SJCRH30 (cell line): ENCODE results near the gene LMBR1L. TPM values are rescaled to one million over a fixed set of nuclear protein-coding genes. Genes with fewer than 3 reads are reported as not detected.
"Not testable (repeated sequence)": the region's sequence is repeated elsewhere in the genome, so short reads cannot be mapped to it uniquely, and the experiment has no call there.

ENCODE experiments used
- DNase-seq, 2 experiments: peaks; one replicate each; pipeline ENCODE4 v3.0.0-alpha.2; 2015 to 2020
- H3K27ac ChIP-seq: fragments of 250-450 bp; sonication (Bioruptor Pico); 2 replicates; pipeline ENCODE4 v1.5.1; 2020; ENCODE audit warnings: mild to moderate bottlenecking, moderate library complexity
- H3K27me3 ChIP-seq: fragments of 250-450 bp; sonication (Bioruptor Pico); 2 replicates; pipeline ENCODE4 v1.5.1; 2020; ENCODE audit warnings: mild to moderate bottlenecking, moderate library complexity
- H3K36me3 ChIP-seq: fragments of 250-450 bp; sonication (Bioruptor Pico); 2 replicates; pipeline ENCODE4 v1.5.1; 2020; ENCODE audit warnings: mild to moderate bottlenecking, moderate library complexity
- H3K4me1 ChIP-seq: fragments of 250-450 bp; sonication (Bioruptor Pico); 2 replicates; pipeline ENCODE4 v1.5.1; 2020; ENCODE audit warnings: mild to moderate bottlenecking, moderate library complexity
- H3K4me3 ChIP-seq: fragments of 250-450 bp; sonication (Bioruptor Pico); 2 replicates; pipeline ENCODE4 v1.5.1; 2020; ENCODE audit warnings: mild to moderate bottlenecking, moderate library complexity
- H3K9me3 ChIP-seq: fragments of 250-450 bp; sonication (Bioruptor Pico); replicated peaks from 2 replicates; pipeline ENCODE4 v1.5.1; 2020; ENCODE audit warnings: mild to moderate bottlenecking, moderate library complexity
- total RNA-seq: library from RNA; depleted of rRNA; stranded (reverse); fragments of >200 nt; shearing (Covaris generic); gene quantifications from 2 replicates; pipeline ENCODE4 v1.2.3, GENCODE V29; 2014

LMBR1L gene
- total RNA-seq, 1 experiment from 2014 or later, result 28.9 TPM

DNA sequence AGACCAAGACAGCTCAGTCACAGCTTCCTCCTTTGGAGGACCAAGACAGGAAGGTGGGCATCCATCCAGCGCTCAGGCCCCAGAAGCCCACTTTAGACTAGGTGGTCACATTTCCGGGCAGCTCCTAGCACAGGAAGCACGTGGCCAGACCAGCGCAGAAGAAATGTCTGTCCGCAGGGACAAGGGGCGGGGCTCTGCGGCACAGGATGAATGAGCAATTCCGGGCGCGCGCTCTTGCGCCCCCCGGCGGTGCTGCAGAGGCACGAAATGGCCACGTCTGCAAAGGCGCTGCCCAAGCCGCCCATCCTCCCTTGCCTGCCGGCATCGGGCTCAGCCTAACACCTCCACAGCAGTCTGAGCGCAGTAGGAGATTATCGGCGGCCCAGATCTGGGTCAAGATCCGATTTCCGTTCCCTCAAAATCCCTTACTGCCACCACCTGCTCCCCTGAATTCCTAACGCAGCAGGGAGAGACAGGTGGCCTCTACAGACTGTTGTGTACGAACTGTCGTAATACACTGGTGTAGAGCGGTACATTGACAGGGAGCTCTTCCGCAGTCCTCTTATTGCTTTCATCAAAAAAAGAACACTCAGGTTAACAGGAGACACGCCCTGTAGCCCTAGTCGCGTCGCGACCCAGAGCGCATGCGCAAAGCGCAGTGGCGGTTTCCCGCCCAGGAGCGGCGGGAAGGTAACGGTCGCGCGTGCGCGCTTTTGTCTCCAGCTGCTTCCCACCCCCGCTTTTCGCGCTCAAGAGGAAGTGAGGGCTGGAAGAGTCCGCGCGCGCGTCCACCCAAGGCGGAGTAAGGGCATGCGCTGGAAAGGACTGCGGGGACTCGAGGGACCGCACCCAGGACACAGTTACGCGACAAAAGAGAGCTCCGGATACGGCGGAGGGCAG lies 19.8 kb upstream of the LMBR1L start:
- Histone ChIP-seq H3K36me3 (peaks cover 38% of the 10 kb centered on the region), H3K4me3 (peak overlapping the region; percentile 94), H3K27ac (peak overlapping the region; percentile 97), H3K9me3 (no peaks in the 10 kb centered on the region), H3K4me1 (peaks cover 12% of the 10 kb centered on the region; the same call in 1 of the 2 replicates), H3K27me3 (no peaks in the 10 kb centered on the region)
- peak; percentile 96 to 97 for DNase-seq

DNA sequence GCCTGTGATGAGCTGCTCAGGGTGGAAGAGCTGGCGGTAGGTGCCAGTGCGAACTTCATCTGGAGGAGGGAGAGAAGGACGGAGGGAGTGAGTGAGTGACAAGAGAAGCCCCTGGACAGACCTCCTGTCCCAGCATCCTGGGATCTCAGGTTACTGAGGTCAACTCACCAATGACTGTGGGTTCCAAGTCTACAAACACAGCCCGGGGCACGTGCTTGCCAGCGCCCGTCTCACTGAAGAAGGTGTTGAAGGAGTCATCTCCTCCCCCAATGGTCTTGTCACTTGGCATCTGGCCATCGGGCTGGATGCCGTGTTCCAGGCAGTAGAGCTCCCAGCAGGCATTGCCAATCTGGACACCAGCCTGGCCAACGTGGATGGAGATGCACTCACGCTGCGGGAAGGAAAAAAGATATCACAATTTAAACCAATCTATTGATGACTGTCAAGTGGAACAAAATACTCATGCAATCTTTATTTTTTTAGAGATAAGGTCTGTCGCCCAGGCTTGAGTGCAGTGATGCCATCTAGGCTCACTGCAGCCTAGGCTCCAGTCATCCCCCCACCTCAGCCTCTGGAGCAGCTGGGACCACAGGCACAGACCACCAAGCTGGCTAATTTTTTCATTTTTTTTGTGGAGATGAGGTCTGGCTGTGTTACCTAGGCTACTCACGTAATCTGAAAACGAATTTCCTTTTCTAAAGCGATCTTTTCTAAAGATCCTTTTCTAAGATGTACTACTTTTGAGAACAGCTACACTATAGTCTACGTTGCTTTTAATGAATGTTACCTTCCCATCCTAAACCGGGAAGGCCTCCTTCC lies 18.9 kb upstream of the LMBR1L start:
- Histone ChIP-seq H3K4me1 (peaks cover 12% of the 10 kb centered on the region; the same call in 1 of the 2 replicates), H3K27me3 (no peaks in the 10 kb centered on the region), H3K4me3 (peak overlapping the region; percentile 94), H3K9me3 (no peaks in the 10 kb centered on the region), H3K36me3 (peaks cover 38% of the 10 kb centered on the region), H3K27ac (peak overlapping the region; percentile 97)
- no peak for DNase-seq

DNA sequence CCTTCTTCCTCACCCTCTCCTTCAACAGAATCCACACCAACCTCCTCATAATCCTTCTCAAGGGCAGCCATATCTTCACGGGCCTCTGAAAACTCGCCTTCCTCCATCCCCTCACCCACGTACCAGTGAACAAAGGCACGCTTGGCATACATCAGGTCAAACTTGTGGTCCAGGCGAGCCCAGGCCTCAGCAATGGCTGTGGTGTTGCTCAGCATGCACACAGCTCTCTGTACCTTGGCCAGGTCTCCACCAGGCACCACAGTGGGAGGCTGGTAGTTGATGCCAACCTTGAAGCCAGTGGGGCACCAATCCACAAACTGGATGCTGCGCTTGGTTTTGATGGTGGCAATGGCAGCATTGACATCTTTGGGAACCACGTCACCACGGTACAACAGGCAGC lies 17.3 kb upstream of the LMBR1L start:
- H3K4me3 ChIP-seq, H3K27me3 ChIP-seq, H3K9me3 ChIP-seq, H3K27ac ChIP-seq, DNase-seq: not testable (repeated sequence)
- H3K4me1 ChIP-seq, result peaks cover 12% of the 10 kb centered on the region; the same call in 1 of the 2 replicates
- peaks cover 38% of the 10 kb centered on the region for H3K36me3 ChIP-seq

DNA sequence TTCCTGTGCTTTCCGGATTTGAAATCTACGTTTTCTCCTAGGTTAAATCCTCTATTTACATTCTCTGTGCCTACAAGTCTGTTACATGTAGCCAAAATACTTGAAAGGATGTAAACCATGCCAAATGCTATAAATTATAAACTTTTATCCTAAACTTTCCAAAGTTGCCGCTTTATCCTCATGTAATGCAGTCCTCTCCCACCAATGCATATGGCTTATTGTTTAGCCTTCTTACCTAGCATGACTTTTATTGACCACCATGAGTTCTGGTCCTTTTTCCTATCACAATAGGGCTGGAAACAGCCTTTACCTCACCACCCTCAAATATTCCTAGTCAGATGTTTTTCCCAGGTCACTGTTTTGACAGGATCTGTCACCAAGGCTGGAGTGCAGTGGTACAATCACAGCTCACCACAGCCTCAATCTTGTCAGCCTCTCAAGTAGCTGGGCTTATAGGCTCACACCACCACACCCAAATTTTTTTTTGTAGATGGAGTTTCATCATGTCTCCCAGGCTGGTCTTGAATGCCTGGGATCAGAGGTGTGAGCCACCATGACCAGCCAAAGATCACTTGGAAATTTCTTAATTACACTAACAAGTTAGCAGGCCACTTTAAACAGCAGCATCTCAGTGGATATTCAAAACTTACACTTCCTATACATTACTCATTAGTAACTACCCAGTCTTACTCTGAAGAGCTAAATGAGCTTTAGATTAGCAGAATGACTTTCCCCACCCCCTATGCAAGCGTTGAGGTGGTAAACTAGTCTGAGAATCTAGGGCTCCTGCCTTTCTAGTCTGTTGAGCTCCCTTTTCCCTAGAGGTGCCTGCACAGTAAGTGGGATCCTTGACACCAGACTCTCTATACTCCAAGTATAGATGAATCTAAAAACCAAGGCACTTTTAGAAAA lies 16.5 kb upstream of the LMBR1L start:
- H3K36me3 ChIP-seq, result peaks cover 38% of the 10 kb centered on the region
- no peaks in the 10 kb centered on the region for H3K9me3 ChIP-seq
- H3K27me3 ChIP-seq, result no peaks in the 10 kb centered on the region
- peaks cover 6% of the 10 kb centered on the region; the same call in 1 of the 2 replicates for H3K4me1 ChIP-seq
- H3K27ac ChIP-seq, result no peak overlapping the region
- DNase-seq, result peak in 1 of 2 experiments; percentile 41
- H3K4me3 ChIP-seq, result no peak overlapping the region

DNA sequence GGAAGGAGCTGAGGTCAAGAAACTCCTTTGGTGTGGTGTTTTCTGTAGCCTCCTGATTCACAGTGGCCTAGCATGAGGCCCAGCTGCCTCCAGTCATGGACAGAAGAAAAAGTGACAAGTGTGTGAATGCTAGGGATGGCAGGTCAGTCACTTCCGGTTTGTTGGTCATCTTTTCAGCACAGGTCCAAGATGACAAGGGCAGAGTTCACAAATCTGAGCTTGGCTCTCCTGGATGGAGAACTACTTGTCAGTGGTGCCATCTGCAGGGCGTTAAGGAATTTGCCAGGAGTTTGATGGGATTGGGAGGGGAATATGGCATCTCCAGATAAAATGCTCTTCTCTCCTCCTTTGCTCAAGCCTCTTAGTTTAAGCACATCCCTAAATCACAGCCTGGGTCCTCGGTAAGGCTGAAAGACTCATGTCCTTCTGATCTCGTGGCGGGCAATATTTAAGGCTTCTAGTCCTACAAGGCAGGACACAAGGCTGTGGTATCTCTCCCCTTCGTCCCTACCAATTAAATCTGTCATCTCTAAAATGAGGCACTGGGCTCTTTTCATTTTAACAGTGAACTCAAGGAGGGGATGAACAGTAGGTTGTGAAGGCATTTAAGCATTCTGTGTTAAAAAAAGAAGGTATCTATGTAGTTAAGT lies 10.5 kb upstream of the LMBR1L start:
- H3K36me3 ChIP-seq, result no peaks in the 10 kb centered on the region
- no peak overlapping the region for H3K4me3 ChIP-seq
- peak; percentile 59 to 79 for DNase-seq
- no peaks in the 10 kb centered on the region for H3K9me3 ChIP-seq
- H3K4me1 ChIP-seq, result no peaks in the 10 kb centered on the region
- H3K27ac ChIP-seq, result no peak overlapping the region
- peaks cover 3% of the 10 kb centered on the region for H3K27me3 ChIP-seq

DNA sequence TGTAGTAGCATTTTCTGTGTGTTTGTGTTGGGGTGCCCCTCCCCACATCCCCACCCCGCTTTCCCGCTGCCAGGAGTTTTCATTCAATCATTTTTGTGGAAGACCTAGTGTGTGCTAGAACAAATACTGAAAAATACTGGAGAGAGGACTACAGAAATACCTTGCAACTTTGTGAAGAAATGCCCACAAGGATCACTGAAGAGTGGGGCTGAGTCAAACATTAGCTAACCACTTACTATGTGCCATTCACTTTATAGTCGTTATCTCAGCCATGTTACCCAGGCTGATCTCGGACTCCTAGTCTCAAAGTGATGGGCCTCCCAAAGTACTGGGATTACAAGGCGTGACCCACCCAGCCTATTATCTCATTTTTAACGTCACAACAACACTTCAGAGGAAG lies 559 bp upstream of the LMBR1L start:
- no peak overlapping the region for H3K27ac ChIP-seq
- H3K9me3 ChIP-seq, result 0 out of 2 replicates have a peak, but pooled peaks cover 3% of the 10 kb centered on the region
- peak overlapping the region; percentile 70 for H3K4me3 ChIP-seq
- H3K36me3 ChIP-seq, result no peaks in the 10 kb centered on the region
- no peaks in the 10 kb centered on the region for H3K27me3 ChIP-seq
- no peak for DNase-seq
- H3K4me1 ChIP-seq, result peaks cover 4% of the 10 kb centered on the region

DNA sequence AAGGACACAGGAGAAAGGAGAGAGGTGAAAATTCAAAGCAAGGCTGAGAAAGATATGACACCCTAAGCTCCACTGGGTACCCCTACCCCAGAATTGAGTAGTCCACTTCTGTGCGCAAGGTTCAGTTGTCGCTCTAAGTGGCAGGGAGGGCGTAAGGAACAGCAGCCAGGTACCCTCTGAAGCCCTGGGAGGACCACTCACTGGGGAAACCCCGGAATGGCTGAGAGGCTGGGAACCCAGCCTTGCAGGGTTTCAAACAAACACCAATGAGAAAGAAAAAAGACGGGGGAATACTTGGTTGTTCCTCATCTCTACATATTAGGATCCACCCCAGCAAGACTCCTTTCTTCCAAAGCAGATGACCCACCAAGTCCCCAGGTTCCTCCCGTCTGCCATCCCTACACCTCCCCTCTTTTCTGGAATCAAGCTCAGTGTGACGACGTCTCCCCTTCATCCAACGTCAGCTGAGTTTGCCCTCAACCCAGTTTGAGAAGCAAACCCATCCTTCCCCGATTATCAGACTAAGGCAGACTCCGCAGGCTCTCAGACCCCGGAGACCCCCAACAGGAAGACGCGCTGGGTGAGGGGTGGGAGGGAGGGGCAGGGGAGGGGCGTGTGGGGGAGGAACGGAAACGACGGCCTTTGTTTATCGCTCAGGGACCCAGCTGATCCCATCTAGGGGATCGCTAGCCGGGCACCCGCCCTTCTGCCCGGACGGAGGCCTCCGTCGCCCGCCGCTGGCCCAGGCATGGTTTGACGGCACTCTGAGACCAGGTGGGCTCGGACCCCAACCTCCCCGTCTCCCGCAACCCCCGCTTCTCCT lies 795 bp downstream of the LMBR1L start:
- no peak for DNase-seq
- Histone ChIP-seq H3K27ac (no peak overlapping the region), H3K4me1 (peaks cover 4% of the 10 kb centered on the region), H3K4me3 (peak overlapping the region; percentile 70), H3K36me3 (no peaks in the 10 kb centered on the region), H3K9me3 (0 out of 2 replicates have a peak, but pooled peaks cover 3% of the 10 kb centered on the region), H3K27me3 (no peaks in the 10 kb centered on the region)

DNA sequence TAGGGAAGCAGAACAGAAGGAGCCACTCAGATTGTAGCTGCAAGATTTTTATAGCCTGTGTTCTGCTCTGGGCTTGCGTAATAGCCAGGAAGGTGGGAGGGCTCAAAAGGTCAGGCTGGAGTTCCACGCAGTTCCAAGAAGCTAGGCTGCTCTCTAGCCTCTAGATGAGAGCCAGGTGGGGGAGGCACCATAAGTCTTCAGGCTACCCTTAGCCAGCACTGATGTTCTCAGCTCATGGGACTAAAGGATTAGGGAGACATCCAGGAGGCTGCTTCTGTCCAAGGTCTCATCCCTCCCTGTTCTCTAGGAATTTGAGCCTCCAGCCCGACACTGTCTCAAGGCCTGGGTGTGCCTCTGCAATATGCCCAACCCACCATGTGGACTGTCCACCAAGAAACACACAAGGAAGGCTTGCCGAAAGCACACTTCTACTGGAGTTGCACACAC lies 1.7 kb downstream of the LMBR1L start:
- Histone ChIP-seq H3K4me1 (peaks cover 4% of the 10 kb centered on the region), H3K27me3 (no peaks in the 10 kb centered on the region), H3K27ac (no peak overlapping the region), H3K9me3 (0 out of 2 replicates have a peak, but pooled peaks cover 3% of the 10 kb centered on the region), H3K4me3 (no peak overlapping the region), H3K36me3 (no peaks in the 10 kb centered on the region)
- DNase-seq, result no peak

DNA sequence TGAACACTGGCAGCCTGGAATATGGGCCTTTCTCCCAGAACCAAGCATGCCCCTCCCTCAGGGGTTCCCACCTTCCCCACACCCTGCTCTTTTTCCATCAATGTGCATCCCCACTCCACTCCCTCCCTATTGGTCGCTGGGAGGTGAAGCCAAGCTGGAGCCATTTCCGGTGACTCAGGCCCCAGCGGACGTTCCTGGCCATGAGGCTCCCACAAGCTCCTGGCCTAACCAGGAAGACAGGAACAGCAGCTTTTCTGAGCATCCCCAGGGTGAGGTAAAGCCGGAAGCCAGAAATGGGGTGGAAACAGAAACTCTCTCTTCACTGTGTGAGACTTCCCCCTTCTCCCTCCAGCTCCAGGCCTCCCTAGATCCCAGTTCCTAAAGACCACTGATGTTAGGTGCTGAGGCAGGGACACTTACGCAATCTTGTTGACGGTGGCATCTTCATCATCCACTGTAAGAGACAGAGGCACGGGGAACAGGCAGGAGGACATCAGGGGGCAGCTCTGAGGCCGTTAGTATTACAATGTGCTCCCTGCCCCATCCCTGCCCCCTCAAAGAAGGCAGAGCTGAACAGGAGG lies 5.1 kb downstream of the LMBR1L start:
- H3K27me3 ChIP-seq, result no peaks in the 10 kb centered on the region
- H3K4me3 ChIP-seq, result no peak overlapping the region
- H3K4me1 ChIP-seq, result peaks cover 4% of the 10 kb centered on the region
- no peaks in the 10 kb centered on the region for H3K36me3 ChIP-seq
- no peak for DNase-seq
- H3K27ac ChIP-seq, result no peak overlapping the region
- H3K9me3 ChIP-seq, result no peaks in the 10 kb centered on the region

DNA sequence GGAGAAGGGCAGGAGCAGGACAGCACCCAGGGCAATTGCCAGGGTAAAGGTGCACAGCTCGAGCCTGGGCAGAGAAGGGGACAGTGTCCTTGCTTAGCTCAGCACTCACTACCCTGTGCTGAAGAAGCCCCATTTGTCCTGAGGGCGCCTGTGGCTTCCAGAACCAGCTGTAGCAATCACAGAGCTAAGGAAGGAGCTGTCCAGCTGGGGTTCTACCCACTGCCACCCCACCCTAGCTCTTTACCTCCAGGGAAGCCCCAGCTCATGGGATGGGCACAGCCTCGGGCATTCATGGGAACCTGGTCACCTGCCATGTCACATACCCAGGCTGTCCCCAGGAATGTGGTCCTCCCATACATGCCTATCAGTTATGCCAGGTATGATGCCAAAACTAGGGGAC lies 5.8 kb downstream of the LMBR1L start:
- Histone ChIP-seq H3K4me3 (no peak overlapping the region), H3K36me3 (no peaks in the 10 kb centered on the region)
- DNase-seq, result no peak

DNA sequence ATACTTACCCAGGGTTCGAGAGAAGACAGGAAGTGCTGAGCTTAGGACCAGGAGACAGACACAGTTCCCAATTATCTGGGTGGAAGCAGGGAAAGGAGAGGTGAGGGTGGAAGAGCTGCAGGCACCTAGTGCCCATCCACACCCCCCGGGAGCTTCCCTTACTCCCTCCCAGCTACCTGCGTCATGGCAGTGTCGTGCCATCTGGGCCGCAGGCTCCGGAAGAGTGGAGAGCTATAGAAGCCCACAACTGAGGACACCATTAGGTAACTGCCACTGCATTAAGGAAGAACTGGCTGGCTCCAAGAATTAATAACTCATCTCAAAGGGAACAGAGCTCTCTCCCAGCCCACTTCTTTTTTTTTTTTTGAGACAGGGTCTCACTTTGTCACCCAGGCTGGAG lies 10.3 kb downstream of the LMBR1L start:
- Histone ChIP-seq H3K27ac (no peak overlapping the region), H3K4me3 (no peak overlapping the region), H3K36me3 (0 out of 2 replicates have a peak, but pooled peaks cover 2% of the 10 kb centered on the region), H3K4me1 (no peaks in the 10 kb centered on the region), H3K9me3 (no peaks in the 10 kb centered on the region), H3K27me3 (no peaks in the 10 kb centered on the region)
- no peak for DNase-seq

More for the DNA sequence above, 5.8 kb downstream of the LMBR1L start:
- Histone ChIP-seq H3K9me3 (no peaks in the 10 kb centered on the region), H3K27ac (no peak overlapping the region), H3K4me1 (peaks cover 4% of the 10 kb centered on the region), H3K27me3 (no peaks in the 10 kb centered on the region)

DNA sequence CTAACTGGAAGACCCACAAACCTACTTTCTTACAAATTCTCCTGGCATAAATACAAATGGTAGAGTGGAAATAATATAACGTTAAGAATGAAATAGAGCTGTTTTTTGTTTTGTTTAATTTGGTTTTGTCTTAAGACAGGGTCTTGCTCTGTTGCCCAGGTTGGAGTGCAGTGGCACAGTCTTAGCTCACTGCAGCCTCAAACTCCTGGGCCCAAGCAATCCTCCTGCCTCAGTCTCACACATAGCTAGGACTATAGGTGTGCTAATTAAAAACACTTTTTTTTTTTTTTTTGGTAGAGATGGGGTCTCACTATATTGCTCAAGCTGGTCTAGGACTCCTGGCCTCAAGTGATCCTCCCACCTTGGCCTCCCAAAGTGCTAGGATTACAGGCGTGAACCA lies 11.9 kb downstream of the LMBR1L start:
- Histone ChIP-seq H3K27me3 (no peaks in the 10 kb centered on the region), H3K4me1 (no peaks in the 10 kb centered on the region), H3K4me3 (no peak overlapping the region), H3K9me3 (no peaks in the 10 kb centered on the region), H3K27ac (no peak overlapping the region), H3K36me3 (0 out of 2 replicates have a peak, but pooled peaks cover 2% of the 10 kb centered on the region)
- DNase-seq, result no peak

DNA sequence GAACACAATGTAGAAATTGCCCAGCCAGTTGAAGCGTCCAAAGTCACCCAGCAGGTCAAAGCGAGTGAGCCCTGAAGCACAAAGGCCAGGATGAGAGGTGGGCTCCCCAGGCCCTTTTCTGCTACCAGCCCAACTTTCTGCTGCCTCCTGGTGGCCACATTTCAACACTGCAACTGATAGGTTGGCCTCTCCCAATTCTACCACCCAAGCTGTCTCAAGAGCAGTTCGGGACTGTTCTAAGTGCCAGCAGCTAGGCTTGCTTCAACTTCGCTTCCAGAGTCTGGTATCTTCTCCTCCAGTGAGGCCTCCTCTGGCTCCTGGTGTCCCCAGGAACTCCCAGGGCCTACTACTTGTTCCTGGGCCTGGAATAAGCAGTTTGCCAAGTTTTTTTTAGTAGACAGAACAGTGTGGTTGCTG lies 12.6 kb downstream of the LMBR1L start:
- peak; percentile 68 to 89 for DNase-seq
- H3K4me3 ChIP-seq, result no peak overlapping the region
- H3K4me1 ChIP-seq, result no peaks in the 10 kb centered on the region
- H3K9me3 ChIP-seq, result no peaks in the 10 kb centered on the region
- 0 out of 2 replicates have a peak, but pooled peaks cover 2% of the 10 kb centered on the region for H3K36me3 ChIP-seq
- H3K27ac ChIP-seq, result no peak overlapping the region
- no peaks in the 10 kb centered on the region for H3K27me3 ChIP-seq
